Large intestine (tissue), 3 donors: ENCODE data around the gene PPP2R2C. TPM values are rescaled to one million over a fixed set of nuclear protein-coding genes. Genes with fewer than 3 reads are reported as not detected.

Experiments used
- DNase-seq, 2 donors: peaks; one replicate each; pipeline versions ENCODE4 v3.0.0 to v3.0.0-alpha.2; 2013
- H3K27ac ChIP-seq: one replicate; pipeline ENCODE4 v1.5.1; 2013; ENCODE audit warnings: low read length
- H3K27me3 ChIP-seq: 2 replicates; pipeline ENCODE4 v1.6.1; 2013; ENCODE audit warnings: low read length; ENCODE audit not compliant: control insufficient read depth, insufficient read depth
- H3K36me3 ChIP-seq: 2 replicates; pipeline ENCODE4 v1.6.1; 2013; ENCODE audit warnings: low read length; ENCODE audit not compliant: control insufficient read depth, insufficient read depth
- H3K4me1 ChIP-seq: one replicate; pipeline ENCODE4 v1.6.1; 2013; ENCODE audit warnings: low read length; ENCODE audit not compliant: control insufficient read depth, insufficient read depth
- H3K4me3 ChIP-seq: one replicate; pipeline ENCODE4 v1.5.1; 2013; ENCODE audit warnings: low read length
- H3K9me3 ChIP-seq: one replicate; pipeline ENCODE4 v1.6.1; 2013; ENCODE audit warnings: mild to moderate bottlenecking, low read depth, low read length, moderate library complexity; ENCODE audit not compliant: control insufficient read depth
- WGBS: methylation state at CpG from one replicate; pipeline ENCODE4 v1.1.5; 2013; ENCODE audit warnings: low lambda C conversion rate; ENCODE audit not compliant: insufficient coverage; 5-methylcytosine and 5-hydroxymethylcytosine counted together
- polyA plus RNA-seq: library from polyadenylated mRNA; unstranded; fragments of 120-200 nt; gene quantifications from one replicate; pipeline ENCODE4 v1.2.1, GENCODE V29; 2013

Gene PPP2R2C
- polyA plus RNA-seq, 1 donor: 3.9 TPM

GRCh38 chr4:6494431-6495295 is 22.2 kb upstream of the PPP2R2C start:
- H3K4me1 ChIP-seq: no peaks in the 10 kb centered on the region
- DNase-seq: no peak
- no peak overlapping the region for H3K4me3 ChIP-seq
- no peaks in the 10 kb centered on the region for H3K36me3 ChIP-seq
- peaks cover 3% of the 10 kb centered on the region for H3K9me3 ChIP-seq
- no CpG with 5 or more reads among the region's 18 CpGs for WGBS
- H3K27ac ChIP-seq: no peak overlapping the region
- peaks cover 13% of the 10 kb centered on the region for H3K27me3 ChIP-seq

DNA sequence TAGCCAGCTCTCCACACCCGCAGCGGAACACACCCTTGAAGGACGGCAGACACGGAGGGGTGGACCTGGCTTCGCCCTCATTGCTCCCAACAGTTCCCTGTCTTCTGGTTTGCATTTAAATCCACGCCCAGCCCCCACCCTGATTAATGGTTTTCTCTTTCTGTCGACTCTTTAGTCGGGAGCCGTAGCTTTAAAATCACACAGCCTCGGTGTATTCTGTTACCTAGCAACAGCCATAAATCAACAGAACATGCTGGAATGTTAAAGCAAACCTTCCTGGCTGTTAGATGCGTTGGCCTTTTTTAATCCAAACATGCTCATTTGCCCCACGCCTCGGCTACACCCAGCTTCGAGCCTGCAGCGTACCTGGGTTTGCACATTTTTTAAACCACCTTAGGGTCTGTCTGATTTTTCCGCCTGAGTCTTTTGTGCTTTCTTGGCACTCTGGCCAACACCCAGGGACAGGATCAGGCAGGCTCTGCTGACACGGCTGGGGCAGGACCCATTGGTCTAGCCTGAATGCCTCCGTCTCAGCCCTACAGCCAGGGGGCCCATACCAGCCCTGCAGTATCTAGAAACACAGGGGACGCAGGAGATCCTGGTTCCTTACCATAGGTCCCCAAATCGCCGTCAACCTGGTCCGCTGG is 21.4 kb upstream of the PPP2R2C start:
- H3K27ac ChIP-seq: no peak overlapping the region
- no CpG with 5 or more reads among the region's 22 CpGs for WGBS
- H3K36me3 ChIP-seq: no peaks in the 10 kb centered on the region
- peaks cover 13% of the 10 kb centered on the region for H3K27me3 ChIP-seq
- no peaks in the 10 kb centered on the region for H3K4me1 ChIP-seq
- no peak overlapping the region for H3K4me3 ChIP-seq
- DNase-seq: peak in 1 of 2 donors; percentile 47
- peaks cover 3% of the 10 kb centered on the region for H3K9me3 ChIP-seq

GRCh38 chr4:6492861-6493657 is 20.6 kb upstream of the PPP2R2C start:
- no peak for DNase-seq

DNA sequence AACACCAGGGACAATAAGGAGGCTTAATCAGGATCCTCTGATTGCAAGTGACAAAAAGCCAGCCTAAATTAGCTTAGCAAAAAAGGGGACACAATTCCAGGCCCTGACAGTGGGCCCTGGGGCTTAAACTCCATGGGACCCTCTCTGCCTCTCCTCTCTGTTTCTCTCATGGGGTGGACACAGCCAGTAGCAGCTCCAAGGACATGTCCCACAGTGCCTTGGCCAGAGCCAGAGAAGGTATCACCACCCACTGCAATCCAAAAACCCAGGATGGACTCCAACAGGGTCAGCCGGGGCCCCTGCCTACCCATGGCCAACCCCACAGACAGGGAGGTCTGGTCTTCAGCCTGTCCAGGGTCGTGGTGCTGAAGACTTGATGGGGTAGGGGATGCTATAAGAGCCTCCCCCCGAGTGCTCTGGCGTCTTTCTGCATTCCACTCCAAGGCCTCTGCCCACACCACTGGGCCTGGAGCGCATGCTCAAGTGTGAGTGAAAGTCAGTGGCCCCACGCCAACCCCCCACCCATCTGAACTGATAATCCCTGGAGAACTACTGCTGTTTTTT is 19.7 kb upstream of the PPP2R2C start:
- H3K36me3 ChIP-seq: no peaks in the 10 kb centered on the region
- WGBS: no CpG with 5 or more reads among the region's 6 CpGs
- H3K27me3 ChIP-seq: peaks cover 13% of the 10 kb centered on the region

More at GRCh38 chr4:6492861-6493657, 20.6 kb upstream of the PPP2R2C start:
- H3K27ac ChIP-seq: no peak overlapping the region
- 60% methylated on average over 1 of the region's 13 CpGs for WGBS
- peaks cover 13% of the 10 kb centered on the region for H3K27me3 ChIP-seq
- peaks cover 3% of the 10 kb centered on the region for H3K9me3 ChIP-seq
- H3K4me3 ChIP-seq: no peak overlapping the region
- H3K4me1 ChIP-seq: no peaks in the 10 kb centered on the region
- no peaks in the 10 kb centered on the region for H3K36me3 ChIP-seq

DNA sequence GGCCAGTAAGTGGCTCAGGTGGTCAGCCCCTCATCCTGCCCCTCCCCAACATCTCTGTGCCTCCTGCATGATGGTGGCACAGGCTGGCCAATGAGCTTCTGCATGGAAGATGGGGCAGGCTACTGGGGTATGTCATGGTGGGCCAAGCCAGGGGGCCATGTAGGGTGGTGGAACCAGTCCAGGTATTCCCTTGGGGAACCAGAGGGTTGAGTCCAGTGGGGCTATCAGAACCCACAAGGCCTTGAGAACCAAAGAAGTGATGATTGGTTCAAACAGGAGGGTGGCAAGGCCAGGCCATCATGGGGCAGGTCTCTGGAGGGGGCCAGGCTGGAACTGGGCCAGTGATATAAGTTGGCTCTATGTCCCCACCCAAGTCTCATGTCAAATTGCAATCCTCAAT is 18.8 kb upstream of the PPP2R2C start:
- DNase-seq: no peak
- Histone ChIP-seq H3K4me1 (no peaks in the 10 kb centered on the region), H3K4me3 (no peak overlapping the region), H3K27ac (no peak overlapping the region), H3K36me3 (no peaks in the 10 kb centered on the region), H3K9me3 (peaks cover 3% of the 10 kb centered on the region), H3K27me3 (peaks cover 13% of the 10 kb centered on the region)

More for the DNA sequence above, 19.7 kb upstream of the PPP2R2C start:
- H3K27ac ChIP-seq: no peak overlapping the region
- no peak for DNase-seq
- peaks cover 3% of the 10 kb centered on the region for H3K9me3 ChIP-seq
- H3K4me1 ChIP-seq: no peaks in the 10 kb centered on the region
- H3K4me3 ChIP-seq: no peak overlapping the region

- no peaks in the 10 kb centered on the region for H3K36me3 ChIP-seq
- H3K27me3 ChIP-seq: peaks cover 11% of the 10 kb centered on the region
- H3K4me3 ChIP-seq: no peak overlapping the region
- H3K27ac ChIP-seq: no peak overlapping the region
- DNase-seq: no peak
- WGBS: no CpG with 5 or more reads among the region's 4 CpGs
- peaks cover 3% of the 10 kb centered on the region for H3K9me3 ChIP-seq
- H3K4me1 ChIP-seq: no peaks in the 10 kb centered on the region
Observed at GRCh38 chr4:6489927-6490326, 17.5 kb upstream of the PPP2R2C start.

DNA sequence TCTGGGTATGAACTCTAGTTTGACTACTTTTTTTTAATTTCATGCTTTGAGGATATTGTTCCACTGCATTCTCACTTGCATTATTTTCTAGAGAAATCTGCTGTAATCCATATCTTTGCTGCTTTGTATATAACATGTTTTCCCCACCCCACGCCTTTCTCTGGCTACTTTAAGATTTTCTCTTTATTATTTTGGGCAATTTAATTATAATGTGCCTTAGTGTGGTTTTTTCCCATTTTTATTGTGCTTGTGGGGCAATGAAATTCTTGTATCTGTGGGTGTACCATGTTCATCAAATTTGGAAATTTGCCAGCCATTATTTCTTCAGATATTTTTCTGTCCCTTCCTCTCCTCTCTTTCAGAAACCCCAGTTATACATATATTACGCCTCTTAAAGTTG is 15.1 kb upstream of the PPP2R2C start:
- Histone ChIP-seq H3K4me3 (no peak overlapping the region), H3K36me3 (no peaks in the 10 kb centered on the region), H3K9me3 (peaks cover 3% of the 10 kb centered on the region), H3K4me1 (no peaks in the 10 kb centered on the region), H3K27me3 (no peaks in the 10 kb centered on the region), H3K27ac (no peak overlapping the region)
- no peak for DNase-seq
- 86% methylated on average over 1 of the region's 2 CpGs for WGBS

DNA sequence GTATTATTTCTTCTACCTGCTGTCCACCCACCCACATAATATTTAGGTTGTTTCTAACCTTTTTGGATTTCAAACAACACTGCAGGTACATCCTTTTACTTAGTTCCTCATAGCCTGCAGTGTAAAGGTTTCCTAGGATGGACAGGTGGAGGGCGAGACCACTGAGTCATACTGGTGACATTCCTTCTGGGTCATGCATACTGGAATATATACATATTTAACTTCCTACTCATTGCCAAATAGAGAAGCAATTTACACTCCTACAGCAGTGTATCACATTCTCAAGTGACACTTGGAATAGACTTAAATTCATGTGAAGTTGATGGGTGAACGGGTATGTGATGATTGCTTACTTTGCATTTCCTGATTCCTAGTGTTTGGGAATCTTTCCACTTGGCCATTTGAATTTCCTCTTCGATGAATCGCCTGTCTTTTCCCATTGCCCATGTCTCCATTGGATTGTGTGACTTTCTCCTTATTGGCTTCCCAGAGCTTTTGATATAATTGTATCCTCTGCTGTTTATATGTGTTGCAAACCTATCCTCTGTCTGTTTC is 8.2 kb upstream of the PPP2R2C start:
- WGBS: no CpG with 5 or more reads among the region's 4 CpGs
- H3K4me1 ChIP-seq: no peaks in the 10 kb centered on the region

GRCh38 chr4:6478546-6479220 is 6.3 kb upstream of the PPP2R2C start:
- Histone ChIP-seq H3K4me3 (no peak overlapping the region), H3K27me3 (peaks cover 17% of the 10 kb centered on the region), H3K4me1 (no peaks in the 10 kb centered on the region), H3K36me3 (no peaks in the 10 kb centered on the region), H3K9me3 (no peaks in the 10 kb centered on the region), H3K27ac (no peak overlapping the region)
- DNase-seq: no peak
- WGBS: 49% methylated on average over 4 of the region's 17 CpGs

More for the DNA sequence above, 8.2 kb upstream of the PPP2R2C start:
- Histone ChIP-seq H3K9me3 (no peaks in the 10 kb centered on the region), H3K27me3 (peaks cover 9% of the 10 kb centered on the region), H3K27ac (no peak overlapping the region), H3K36me3 (no peaks in the 10 kb centered on the region), H3K4me3 (no peak overlapping the region)
- no peak for DNase-seq
